NB4 (cell line): ENCODE data around the gene SHOX.
"Not testable (repeated sequence)": the region's sequence is repeated elsewhere in the genome, so short reads cannot be mapped to it uniquely, and the experiment has no call there.

Experiments
- MYC ChIP-seq: IDR thresholded peaks from 2 replicates; pipeline ENCODE4 v1.6.1; 2011; ENCODE audit warnings: low read depth, low read length
- POLR2A ChIP-seq: IDR thresholded peaks from 2 replicates; pipeline ENCODE4 v1.6.1; 2011; ENCODE audit warnings: mild to moderate bottlenecking; ENCODE audit not compliant: insufficient read length; ENCODE audit errors: extremely low read depth
- TF ChIP-seq, protein P1 (sequence below): IDR thresholded peaks from one replicate; pipeline ENCODE4 v1.5.1; 2012; ENCODE audit warnings: low read depth, low read length

- not testable (repeated sequence) for TF ChIP-seq MYC, POLR2A
- TF ChIP-seq, protein P1, sequence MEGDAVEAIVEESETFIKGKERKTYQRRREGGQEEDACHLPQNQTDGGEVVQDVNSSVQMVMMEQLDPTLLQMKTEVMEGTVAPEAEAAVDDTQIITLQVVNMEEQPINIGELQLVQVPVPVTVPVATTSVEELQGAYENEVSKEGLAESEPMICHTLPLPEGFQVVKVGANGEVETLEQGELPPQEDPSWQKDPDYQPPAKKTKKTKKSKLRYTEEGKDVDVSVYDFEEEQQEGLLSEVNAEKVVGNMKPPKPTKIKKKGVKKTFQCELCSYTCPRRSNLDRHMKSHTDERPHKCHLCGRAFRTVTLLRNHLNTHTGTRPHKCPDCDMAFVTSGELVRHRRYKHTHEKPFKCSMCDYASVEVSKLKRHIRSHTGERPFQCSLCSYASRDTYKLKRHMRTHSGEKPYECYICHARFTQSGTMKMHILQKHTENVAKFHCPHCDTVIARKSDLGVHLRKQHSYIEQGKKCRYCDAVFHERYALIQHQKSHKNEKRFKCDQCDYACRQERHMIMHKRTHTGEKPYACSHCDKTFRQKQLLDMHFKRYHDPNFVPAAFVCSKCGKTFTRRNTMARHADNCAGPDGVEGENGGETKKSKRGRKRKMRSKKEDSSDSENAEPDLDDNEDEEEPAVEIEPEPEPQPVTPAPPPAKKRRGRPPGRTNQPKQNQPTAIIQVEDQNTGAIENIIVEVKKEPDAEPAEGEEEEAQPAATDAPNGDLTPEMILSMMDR, result not testable (repeated sequence)
Measured at GRCh38 chrX:618304-618703, 12.3 kb upstream of the SHOX start.
